ENCODE data around the gene LTB4R2. TPM values are rescaled to one million over a fixed set of nuclear protein-coding genes. Genes with fewer than 3 reads are reported as not detected.

The LTB4R2 gene
- total and polyA plus RNA-seq, 11 donors, result 0.53 to 3.8 (median 1.6) TPM

DNA sequence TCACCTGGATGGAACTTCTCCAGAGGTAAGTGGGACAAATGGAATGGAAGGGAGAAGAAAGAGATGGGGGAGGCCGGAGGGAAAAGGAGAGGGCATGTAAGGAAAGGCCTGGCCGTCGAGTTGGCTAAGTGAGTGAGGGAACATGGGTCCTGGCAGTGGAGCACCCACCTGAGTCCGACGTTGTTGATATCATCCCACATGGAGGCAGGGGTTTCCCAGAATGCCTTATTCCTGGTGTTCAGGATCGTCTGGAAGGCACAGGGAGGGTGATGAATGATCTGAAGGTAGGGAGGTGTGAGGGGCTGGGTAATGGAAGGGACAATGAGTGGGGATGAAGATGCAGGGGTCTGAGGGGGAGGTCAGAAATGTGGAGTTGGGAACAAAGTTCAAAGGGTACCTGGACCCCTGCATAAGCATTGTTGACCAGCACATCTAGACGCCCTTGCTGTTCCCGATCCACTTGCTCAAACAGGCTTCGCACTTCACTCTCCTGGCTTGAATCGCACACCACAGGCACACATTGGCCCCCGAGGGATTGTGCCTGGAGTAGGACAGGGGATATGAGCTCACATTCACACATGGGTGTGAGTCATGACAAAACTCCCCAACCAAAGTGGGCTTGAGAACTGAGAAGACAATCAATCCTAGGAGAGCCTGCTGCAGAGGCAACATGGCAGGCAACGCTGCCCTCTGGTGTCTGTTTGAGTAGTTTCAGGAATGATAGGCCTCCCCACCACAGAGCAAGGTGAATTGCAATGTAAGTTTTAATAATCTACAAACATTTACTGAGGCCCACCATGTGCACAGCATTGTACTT, 13.4 kb upstream of the LTB4R2 start:
- intact Hi-C loops (cut with DNase I), result loop anchor here in 8 of 10 donors (1.0 to 5.0 kb wide), 3 partner anchors 53 to 239 kb away; partner anchors contain the start of gene TINF2 (in 5 of the 8)

DNA sequence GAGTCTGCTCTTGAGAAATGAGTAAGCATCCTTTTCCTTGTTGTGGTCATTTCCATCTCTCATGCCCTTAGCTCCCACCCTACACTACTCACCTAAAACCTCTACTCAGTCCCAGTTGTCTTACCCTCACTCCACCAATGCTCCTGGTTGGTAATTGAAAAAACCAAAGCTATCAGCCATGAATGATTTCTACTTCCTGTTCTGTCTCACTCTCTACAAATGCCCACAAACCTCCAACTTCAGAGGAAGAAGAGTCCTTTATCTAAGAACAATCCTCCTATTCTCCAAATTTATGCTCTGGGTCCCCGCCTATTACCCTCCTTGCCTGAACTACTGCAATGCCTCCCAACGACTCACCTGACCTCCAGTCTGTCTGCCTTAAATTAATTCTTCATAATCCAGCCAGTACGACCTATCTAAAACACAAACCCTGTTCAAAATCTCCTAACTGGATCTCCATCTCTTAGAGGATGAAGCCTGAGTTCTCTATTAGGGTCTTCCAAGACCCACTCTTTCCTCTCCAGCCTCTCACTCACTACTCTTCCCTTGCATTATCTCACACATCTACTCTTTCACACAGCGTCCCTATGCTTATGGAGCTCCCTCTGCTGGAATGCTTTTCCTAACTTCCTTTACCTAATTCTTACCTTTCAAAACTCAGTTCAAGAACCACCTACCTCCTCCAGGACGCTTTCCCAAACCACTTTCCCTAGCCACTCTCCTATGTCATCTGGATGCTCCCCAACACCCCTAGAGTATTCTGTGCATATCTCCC, 12.6 kb upstream of the LTB4R2 start:
- no peak overlapping the region for H3K4me3 ChIP-seq
- H3K27ac ChIP-seq, result peak overlapping the region in 1 of 12 donors; percentile 1
- H3K4me1 ChIP-seq, result peaks cover 0 to 40% (median 24%) of the 10 kb centered on the region in 12 donors
- intact Hi-C loops (cut with DNase I), result loop anchor here in 7 of 10 donors (1.0 to 5.0 kb wide), 3 partner anchors 54 to 240 kb away; partner anchors contain the start of gene TINF2 (in 5 of the 7)
- no peaks in the 10 kb centered on the region for H3K27me3 ChIP-seq
- ATAC-seq (no peak), DNase-seq (no peak)
- TF ChIP-seq POLR2A (IDR thresholded peaks at IDR 0.05) (no peak), CTCF (IDR thresholded peaks at IDR 0.05) (peak in 6 of 12 donors; percentile 6 to 35 (median 16))
- peaks cover 0 to 52% (median 41%) of the 10 kb centered on the region in 9 donors for H3K36me3 ChIP-seq
- H3K9me3 ChIP-seq, result no peaks in the 10 kb centered on the region
- WGBS, 4 donors, result 55 to 66% (median 60%) methylated on average over 5 of the region's 5 CpGs

More for the DNA sequence above, 13.4 kb upstream of the LTB4R2 start:
- TF ChIP-seq POLR2A (IDR thresholded peaks at IDR 0.05) (no peak), CTCF (IDR thresholded peaks at IDR 0.05) (peak; percentile 64 to 81 (median 74))
- H3K27ac ChIP-seq, result peak overlapping the region in 1 of 12 donors; percentile 42
- H3K36me3 ChIP-seq, result peaks cover 0 to 52% (median 41%) of the 10 kb centered on the region in 9 donors
- no peak overlapping the region for H3K4me3 ChIP-seq
- H3K27me3 ChIP-seq, result no peaks in the 10 kb centered on the region
- WGBS, 4 donors, result 57 to 65% (median 64%) methylated on average over 12 of the region's 12 CpGs
- no peaks in the 10 kb centered on the region for H3K9me3 ChIP-seq
- peaks cover 0 to 40% (median 24%) of the 10 kb centered on the region in 12 donors for H3K4me1 ChIP-seq
- DNase-seq (peak; percentile 54 to 73 (median 62)), ATAC-seq (peak; percentile 60 to 68 (median 62))

GRCh38 chr14:24298892-24299254, 11.1 kb upstream of the LTB4R2 start:
- peak overlapping the region; percentile 75 to 99 (median 95) for H3K4me3 ChIP-seq
- H3K27me3 ChIP-seq, result no peaks in the 10 kb centered on the region
- ATAC-seq (peak in 3 of 4 donors; percentile 9 to 18 (median 17)), DNase-seq (peak in 1 of 5 donors; percentile 44)
- peaks cover 0 to 52% (median 41%) of the 10 kb centered on the region in 9 donors for H3K36me3 ChIP-seq
- H3K27ac ChIP-seq, result peak overlapping the region in 9 of 12 donors; percentile 76 to 91 (median 81)
- intact Hi-C loops (cut with DNase I), result loop anchor here in 3 of 10 donors (1.0 to 5.0 kb wide), 3 partner anchors 28 to 242 kb away; partner anchors contain the start of genes TINF2 (in 2 of the 3) and RABGGTA (in 1 of the 3)
- H3K4me1 ChIP-seq, result peaks cover 0 to 40% (median 24%) of the 10 kb centered on the region in 12 donors
- no peaks in the 10 kb centered on the region for H3K9me3 ChIP-seq
- 44 to 59% (median 47%) methylated on average over 7 of the region's 7 CpGs for WGBS, 4 donors
- TF ChIP-seq CTCF (IDR thresholded peaks at IDR 0.05) (no peak), POLR2A (IDR thresholded peaks at IDR 0.05) (no peak)

Measured in heart left ventricle (tissue), 16 donors.